Duodenal mucosa (tissue), 2 donors: Measurements from ENCODE around the gene FBXL15.

Experiments
- H3K27ac ChIP-seq: one replicate; pipeline ENCODE4 v1.7.0; 2013; ENCODE audit warnings: low read depth, low read length
- H3K27me3 ChIP-seq, 2 donors: one replicate each; pipeline ENCODE4 v1.7.0; 2013; ENCODE audit warnings: low read length in 2 of 2, control low read depth in 1 of 2; ENCODE audit not compliant: insufficient read depth in 2 of 2, control insufficient read depth in 1 of 2
- H3K36me3 ChIP-seq, 2 donors: one replicate each; pipeline ENCODE4 v1.7.0; 2013; ENCODE audit warnings: low read length in 2 of 2, control low read depth in 1 of 2; ENCODE audit not compliant: insufficient read depth in 2 of 2, control insufficient read depth in 1 of 2
- H3K4me1 ChIP-seq, 2 donors: one replicate each; pipeline ENCODE4 v1.7.0; 2013; ENCODE audit warnings: low read length in 2 of 2, control low read depth in 1 of 2; ENCODE audit not compliant: insufficient read depth in 2 of 2, control insufficient read depth in 1 of 2
- H3K4me3 ChIP-seq, 2 donors: one replicate each; pipeline ENCODE4 v1.7.0; 2013; ENCODE audit warnings: low read length in 2 of 2, low read depth in 1 of 2
- H3K9ac ChIP-seq, 2 donors: one replicate each; pipeline ENCODE4 v1.7.0; 2013; ENCODE audit warnings: low read length in 2 of 2, low read depth in 1 of 2
- H3K9me3 ChIP-seq, 2 donors: one replicate each; pipeline ENCODE4 v1.7.0; 2013; ENCODE audit warnings: low read length in 2 of 2, control low read depth in 1 of 2; ENCODE audit not compliant: control insufficient read depth in 1 of 2

Gene FBXL15

DNA sequence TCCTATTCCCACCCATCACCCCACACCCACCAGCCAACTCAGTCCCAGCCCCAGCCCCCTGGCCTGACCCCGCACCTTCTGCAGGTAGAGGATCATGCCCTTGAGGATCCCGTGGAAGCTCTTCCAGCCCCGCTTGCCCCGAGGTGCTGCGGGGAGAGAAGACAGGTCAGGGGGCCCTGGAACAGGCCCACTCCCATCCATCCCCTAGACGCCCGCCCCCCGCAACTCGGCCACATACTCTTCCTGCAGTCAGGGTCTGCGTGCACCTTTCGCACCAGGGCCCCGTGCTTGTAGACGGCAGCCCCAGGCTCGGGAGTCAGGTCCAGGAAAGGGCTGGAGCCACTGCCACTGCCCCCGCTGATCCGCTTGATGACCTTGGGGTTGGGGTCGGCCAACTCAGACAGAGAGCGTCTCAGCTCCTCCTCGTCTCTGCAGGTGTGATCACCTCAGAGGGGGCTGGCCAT lies 15.5 kb upstream of the FBXL15 start:
- Histone ChIP-seq H3K4me3 (no peak overlapping the region), H3K27ac (no peak overlapping the region), H3K9ac (no peak overlapping the region), H3K27me3 (peaks cover 23 to 25% of the 10 kb centered on the region in 2 donors), H3K36me3 (peaks cover 0 to 16% of the 10 kb centered on the region in 2 donors), H3K4me1 (peaks cover 4 to 10% of the 10 kb centered on the region in 2 donors), H3K9me3 (no peaks in the 10 kb centered on the region)

DNA sequence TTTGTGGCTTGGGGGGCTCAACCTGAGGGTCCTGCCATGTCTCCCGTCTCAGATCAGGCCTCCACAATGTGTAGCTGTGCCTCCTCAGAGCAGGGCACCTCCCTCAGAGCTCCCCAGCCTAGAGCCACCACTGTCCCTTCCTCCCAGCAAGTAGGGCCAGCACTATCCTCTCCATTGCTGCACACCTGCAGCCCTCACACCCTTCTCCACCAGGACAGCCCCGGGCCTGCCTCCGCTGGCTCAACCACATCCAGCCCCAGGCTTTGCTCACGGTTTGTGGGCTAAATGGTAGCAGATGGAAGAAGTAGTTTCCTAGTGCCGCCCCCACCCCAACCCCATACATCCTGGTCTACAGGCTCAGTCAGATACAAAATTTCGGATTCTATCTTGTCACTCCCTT lies 15.0 kb upstream of the FBXL15 start:
- Histone ChIP-seq H3K36me3 (peaks cover 0 to 12% of the 10 kb centered on the region in 2 donors), H3K9ac (no peak overlapping the region), H3K27me3 (peaks cover 26 to 30% of the 10 kb centered on the region in 2 donors), H3K4me1 (peaks cover 8 to 13% of the 10 kb centered on the region in 2 donors), H3K9me3 (no peaks in the 10 kb centered on the region), H3K4me3 (no peak overlapping the region), H3K27ac (no peak overlapping the region)

DNA sequence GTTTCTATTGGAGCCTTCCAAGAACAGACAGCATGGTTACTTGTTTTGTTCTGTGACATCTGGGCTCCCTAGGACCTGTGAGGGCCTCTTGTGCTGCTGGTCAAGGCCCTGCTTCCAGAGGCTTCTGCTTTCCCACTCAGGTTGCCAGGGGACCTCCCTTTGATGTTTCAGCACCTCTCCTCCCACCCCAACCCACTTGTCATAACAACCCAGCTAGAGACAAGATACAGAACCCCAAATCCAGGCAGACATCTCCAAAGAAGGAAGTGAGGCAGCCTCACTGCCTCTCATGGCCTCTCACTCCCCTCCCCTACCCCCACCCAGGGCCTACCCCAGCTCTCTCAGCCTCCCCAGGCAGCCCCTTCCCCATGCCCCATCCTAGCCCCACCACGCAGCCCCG lies 13.8 kb upstream of the FBXL15 start:
- no peak overlapping the region for H3K9ac ChIP-seq
- peaks cover 8 to 14% of the 10 kb centered on the region in 2 donors for H3K4me1 ChIP-seq
- peaks cover 38 to 41% of the 10 kb centered on the region in 2 donors for H3K27me3 ChIP-seq
- peaks cover 0 to under 1% of the 10 kb centered on the region in 2 donors for H3K36me3 ChIP-seq
- H3K9me3 ChIP-seq = no peaks in the 10 kb centered on the region
- H3K27ac ChIP-seq = no peak overlapping the region
- H3K4me3 ChIP-seq = no peak overlapping the region

DNA sequence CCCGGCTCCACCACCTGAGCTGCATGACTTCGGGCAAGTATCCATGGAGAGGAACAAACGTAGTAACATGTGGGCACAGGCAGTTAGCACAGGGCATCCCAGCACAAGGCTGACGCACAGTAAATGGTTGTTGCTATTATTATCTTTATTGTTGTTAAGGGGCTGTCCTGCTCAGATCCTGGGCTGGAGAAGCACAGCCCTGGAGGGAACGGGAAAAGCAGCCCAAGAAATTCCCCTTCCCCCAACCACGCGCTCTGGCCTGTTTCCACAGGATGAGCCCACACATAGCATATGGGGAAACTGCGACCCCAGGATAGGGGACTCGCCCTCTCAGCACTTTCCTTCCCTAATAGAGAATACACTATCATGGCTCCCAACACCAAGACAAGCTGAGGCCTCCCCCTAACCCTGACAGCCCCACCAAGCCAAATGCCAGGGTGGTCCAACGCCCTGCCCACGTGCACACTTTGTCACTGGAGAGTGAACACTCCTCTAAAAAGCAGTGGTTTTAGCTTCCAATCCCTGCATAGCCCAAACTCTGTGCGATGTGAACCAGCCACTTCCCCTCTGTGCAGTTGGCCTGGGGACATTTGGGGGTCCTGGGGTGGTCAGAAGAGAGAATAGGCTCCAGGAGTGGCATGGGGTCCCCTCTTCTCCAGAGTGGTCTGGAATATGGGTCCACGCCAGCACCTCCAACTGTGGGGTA lies 13.1 kb upstream of the FBXL15 start:
- Histone ChIP-seq H3K9ac (no peak overlapping the region), H3K9me3 (no peaks in the 10 kb centered on the region), H3K4me3 (no peak overlapping the region), H3K27ac (no peak overlapping the region), H3K36me3 (no peaks in the 10 kb centered on the region), H3K4me1 (peaks cover 8 to 14% of the 10 kb centered on the region in 2 donors), H3K27me3 (peaks cover 46 to 49% of the 10 kb centered on the region in 2 donors)

DNA sequence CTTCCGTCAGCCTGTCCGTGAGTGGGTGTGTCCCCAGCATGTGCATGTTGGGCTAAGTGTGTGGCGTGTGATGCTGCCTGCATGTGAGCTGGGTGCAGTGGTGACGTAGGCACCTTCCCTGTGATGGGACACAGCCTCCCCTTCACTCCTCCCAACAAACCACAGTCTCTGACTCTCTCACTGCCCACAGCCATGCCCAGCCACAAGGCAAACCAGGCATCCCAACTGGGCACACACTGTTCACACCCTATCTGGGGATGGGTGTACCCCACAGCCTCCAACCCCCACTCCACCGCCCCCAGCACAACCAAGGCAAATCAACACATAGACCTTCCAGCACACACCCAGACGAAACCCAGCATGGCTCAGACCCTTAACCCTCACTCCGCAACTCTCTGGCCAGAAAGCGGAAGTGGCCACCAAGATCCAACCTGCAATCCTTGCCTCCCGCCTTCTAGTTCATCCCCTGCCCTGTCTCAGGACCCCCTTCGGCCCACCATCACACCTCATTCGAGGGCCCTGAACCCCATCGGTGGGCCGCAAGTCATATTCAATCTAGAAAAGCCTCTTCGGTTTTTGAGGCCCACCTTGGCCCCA lies 12.4 kb upstream of the FBXL15 start:
- Histone ChIP-seq H3K9ac (no peak overlapping the region), H3K4me1 (peaks cover 8 to 14% of the 10 kb centered on the region in 2 donors), H3K9me3 (no peaks in the 10 kb centered on the region), H3K27me3 (peaks cover 50 to 55% of the 10 kb centered on the region in 2 donors), H3K27ac (no peak overlapping the region), H3K4me3 (no peak overlapping the region), H3K36me3 (no peaks in the 10 kb centered on the region)

DNA sequence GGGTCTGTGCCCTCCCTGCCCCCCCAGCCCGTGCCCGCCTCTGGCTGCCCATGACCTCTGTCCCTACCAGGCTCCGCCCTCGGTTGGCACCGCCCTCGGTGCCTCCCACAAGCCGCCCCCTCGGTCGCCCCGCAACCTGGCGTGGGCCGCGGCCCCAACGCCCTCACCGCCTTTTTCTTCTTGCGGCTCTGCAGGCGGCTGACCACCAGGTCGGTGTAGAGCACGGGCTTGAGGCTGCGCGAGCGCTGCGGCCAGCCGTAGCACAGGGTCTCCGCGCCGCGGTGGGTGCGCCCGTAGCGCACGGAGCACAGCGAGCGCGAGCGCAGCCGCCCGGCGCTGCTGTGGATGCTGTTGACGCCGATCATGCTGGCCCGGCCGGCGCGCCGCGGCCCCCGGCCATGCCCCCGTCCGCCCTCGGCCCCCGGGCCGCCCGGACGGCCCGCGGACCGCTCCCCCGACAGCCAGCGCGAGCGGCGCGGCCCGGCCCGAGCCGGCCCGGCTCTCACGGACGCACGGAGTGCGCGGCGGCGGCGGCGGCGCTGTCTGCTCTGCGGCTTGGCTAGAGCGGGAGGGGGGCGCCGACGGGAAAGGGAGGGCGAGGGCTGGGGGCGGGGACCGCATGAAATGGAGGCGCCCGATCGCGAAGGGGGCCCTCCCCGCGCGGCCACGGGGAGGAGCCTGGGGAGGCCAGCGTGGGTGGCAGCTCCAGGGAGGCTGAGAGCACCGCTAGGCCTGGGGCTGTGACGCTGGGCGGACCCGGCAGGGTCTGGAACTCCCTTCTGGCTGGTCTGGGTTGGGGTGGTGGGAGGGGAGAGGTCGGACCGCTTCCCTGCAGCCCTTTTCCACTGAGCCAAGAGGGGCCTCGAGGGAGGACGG lies 11.7 kb upstream of the FBXL15 start:
- Histone ChIP-seq H3K4me3 (peak overlapping the region in 1 of 2 donors; percentile 58), H3K9ac (no peak overlapping the region), H3K4me1 (peaks cover 8 to 14% of the 10 kb centered on the region in 2 donors), H3K27ac (no peak overlapping the region), H3K27me3 (peaks cover 50 to 57% of the 10 kb centered on the region in 2 donors), H3K9me3 (no peaks in the 10 kb centered on the region), H3K36me3 (no peaks in the 10 kb centered on the region)

DNA sequence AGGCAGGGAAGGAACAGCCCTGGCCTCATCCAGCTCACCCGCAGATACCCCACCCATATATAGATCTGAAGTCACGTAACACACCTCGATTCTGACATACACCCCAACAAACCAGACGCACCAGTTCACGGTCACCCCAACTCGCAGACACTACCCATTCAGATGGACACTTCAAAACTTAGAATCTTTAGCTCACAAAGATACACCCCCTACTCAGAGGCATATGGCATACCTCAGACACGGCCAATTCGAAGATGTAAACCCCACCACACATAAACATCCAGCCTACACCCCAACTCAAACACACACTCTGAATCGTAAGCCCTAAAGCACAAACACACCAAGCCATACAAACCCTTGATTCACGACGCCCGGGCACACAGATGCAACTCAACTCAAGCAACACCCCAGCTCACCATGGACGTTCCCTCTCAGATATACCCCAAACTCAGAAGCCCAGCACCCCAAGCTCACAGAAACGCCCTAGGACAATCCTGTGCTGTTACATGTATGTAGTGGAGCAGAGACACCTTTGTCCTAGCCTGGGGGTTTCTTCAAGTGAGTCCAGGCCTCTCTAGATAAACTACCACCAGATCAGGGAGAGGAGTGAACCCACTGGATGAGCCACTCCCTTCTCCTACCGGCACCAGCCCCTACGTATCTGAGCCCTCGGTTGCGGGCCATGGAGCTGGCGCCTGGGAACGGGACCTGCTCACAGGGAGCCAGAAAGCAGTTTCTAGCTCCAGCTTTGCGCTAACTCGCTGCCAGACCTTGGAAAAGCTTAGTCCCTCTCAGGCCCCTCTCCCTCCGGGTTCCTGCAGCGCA lies 10.8 kb upstream of the FBXL15 start:
- Histone ChIP-seq H3K36me3 (no peaks in the 10 kb centered on the region), H3K4me3 (peak overlapping the region; percentile 29 to 36), H3K4me1 (peaks cover 8 to 14% of the 10 kb centered on the region in 2 donors), H3K9me3 (no peaks in the 10 kb centered on the region), H3K27me3 (peaks cover 50 to 57% of the 10 kb centered on the region in 2 donors), H3K9ac (no peak overlapping the region), H3K27ac (no peak overlapping the region)

DNA sequence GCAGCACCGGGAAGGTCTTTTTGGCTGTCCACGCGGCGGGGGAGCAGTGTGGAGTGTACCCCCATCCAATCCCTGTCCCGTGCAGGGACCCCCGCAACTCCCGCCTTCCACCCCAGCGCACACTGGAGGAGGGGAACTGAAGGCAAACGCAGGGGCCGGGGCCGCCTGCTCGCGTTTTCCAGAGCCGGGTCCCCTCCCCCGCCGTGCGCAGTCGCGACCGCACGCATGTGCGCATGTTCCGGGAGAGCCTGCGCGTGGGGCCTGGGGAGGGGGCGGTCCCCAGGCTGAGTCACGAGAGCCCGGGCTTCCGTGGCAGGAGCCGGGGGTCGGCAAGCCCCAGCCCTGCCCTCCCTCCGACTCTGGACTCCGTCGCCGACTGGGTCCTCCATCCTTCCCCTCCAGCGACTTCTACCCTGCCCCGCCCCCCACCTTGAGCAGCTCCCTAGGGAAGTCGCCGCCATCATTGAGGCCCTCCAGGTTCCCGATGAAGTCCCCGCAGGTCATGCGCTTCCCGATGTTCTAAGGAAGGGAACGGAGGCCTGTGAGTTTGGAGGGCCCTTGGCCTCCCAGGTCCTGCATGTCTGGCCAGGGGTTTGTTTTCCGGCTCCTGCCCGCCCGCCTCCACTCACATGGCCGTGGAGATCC lies 10.1 kb upstream of the FBXL15 start:
- Histone ChIP-seq H3K4me3 (peak overlapping the region; percentile 29 to 36), H3K27me3 (peaks cover 50 to 57% of the 10 kb centered on the region in 2 donors), H3K27ac (no peak overlapping the region), H3K9me3 (no peaks in the 10 kb centered on the region), H3K9ac (no peak overlapping the region), H3K4me1 (peaks cover 8 to 14% of the 10 kb centered on the region in 2 donors), H3K36me3 (no peaks in the 10 kb centered on the region)
